ENCODE data around the gene DOCK11.
A peak's percentile ranks its signal among the peaks of the same experiment; 100 is the strongest.

DOCK11 gene

GRCh38 chrX:118633530-118633929, 137.9 kb downstream of the DOCK11 start:
- Mint-ChIP-seq H3K4me3 (no peak overlapping the region), H3K27ac (ENCODE audit: low read depth) (no peak overlapping the region), H3K4me1 (no peaks in the 10 kb centered on the region), H3K27me3 (no peaks in the 10 kb centered on the region), H3K9me3 (no peaks in the 10 kb centered on the region), H3K36me3 (ENCODE audit: insufficient read depth) (peaks cover 48% of the 10 kb centered on the region)
- no peak for ATAC-seq (replicated peaks; ENCODE audit: extremely low read depth, poor library complexity, severe bottlenecking)
- DNase-seq (ENCODE audit: low spot score in 2 of 2), result no peak

- ATAC-seq (replicated peaks; ENCODE audit: extremely low read depth, poor library complexity, severe bottlenecking) (no peak), DNase-seq (ENCODE audit: low spot score in 2 of 2) (no peak)
- H3K27ac Mint-ChIP-seq (ENCODE audit: low read depth), result no peak overlapping the region
- peaks cover 48% of the 10 kb centered on the region for H3K36me3 Mint-ChIP-seq (ENCODE audit: insufficient read depth)
- H3K9me3 Mint-ChIP-seq, result no peaks in the 10 kb centered on the region
- H3K4me3 Mint-ChIP-seq, result no peak overlapping the region
- no peaks in the 10 kb centered on the region for H3K27me3 Mint-ChIP-seq
- no peaks in the 10 kb centered on the region for H3K4me1 Mint-ChIP-seq
Observed at GRCh38 chrX:118634336-118634735, 138.7 kb downstream of the DOCK11 start.

GRCh38 chrX:118637997-118638396, 142.4 kb downstream of the DOCK11 start:
- H3K9me3 Mint-ChIP-seq, result no peaks in the 10 kb centered on the region
- no peak overlapping the region for H3K27ac Mint-ChIP-seq (ENCODE audit: low read depth)
- peaks cover 42% of the 10 kb centered on the region for H3K36me3 Mint-ChIP-seq (ENCODE audit: insufficient read depth)
- no peak for DNase-seq (ENCODE audit: low spot score in 2 of 2)
- H3K27me3 Mint-ChIP-seq, result no peaks in the 10 kb centered on the region
- H3K4me1 Mint-ChIP-seq, result no peaks in the 10 kb centered on the region
- ATAC-seq (replicated peaks; ENCODE audit: extremely low read depth, poor library complexity, severe bottlenecking), result no peak
- H3K4me3 Mint-ChIP-seq, result no peak overlapping the region

- ATAC-seq (replicated peaks; ENCODE audit: extremely low read depth, poor library complexity, severe bottlenecking) (no peak), DNase-seq (ENCODE audit: low spot score in 2 of 2) (no peak)
- Mint-ChIP-seq H3K36me3 (ENCODE audit: insufficient read depth) (peaks cover 34% of the 10 kb centered on the region), H3K27ac (ENCODE audit: low read depth) (no peak overlapping the region), H3K9me3 (no peaks in the 10 kb centered on the region), H3K4me1 (no peaks in the 10 kb centered on the region), H3K4me3 (no peak overlapping the region), H3K27me3 (no peaks in the 10 kb centered on the region)
Observed at GRCh38 chrX:118644378-118644777, 148.8 kb downstream of the DOCK11 start.

GRCh38 chrX:118652717-118653116, 157.1 kb downstream of the DOCK11 start:
- no peaks in the 10 kb centered on the region for H3K4me1 Mint-ChIP-seq
- no peaks in the 10 kb centered on the region for H3K9me3 Mint-ChIP-seq
- DNase-seq (ENCODE audit: low spot score in 2 of 2) (no peak), ATAC-seq (replicated peaks; ENCODE audit: extremely low read depth, poor library complexity, severe bottlenecking) (no peak)
- peaks cover 47% of the 10 kb centered on the region for H3K36me3 Mint-ChIP-seq (ENCODE audit: insufficient read depth)
- H3K27me3 Mint-ChIP-seq, result no peaks in the 10 kb centered on the region
- no peak overlapping the region for H3K27ac Mint-ChIP-seq (ENCODE audit: low read depth)
- no peak overlapping the region for H3K4me3 Mint-ChIP-seq

GRCh38 chrX:118654331-118654730, 158.7 kb downstream of the DOCK11 start:
- Mint-ChIP-seq H3K4me1 (no peaks in the 10 kb centered on the region), H3K9me3 (no peaks in the 10 kb centered on the region), H3K36me3 (ENCODE audit: insufficient read depth) (peaks cover 53% of the 10 kb centered on the region), H3K27ac (ENCODE audit: low read depth) (no peak overlapping the region), H3K4me3 (no peak overlapping the region), H3K27me3 (no peaks in the 10 kb centered on the region)
- ATAC-seq (replicated peaks; ENCODE audit: extremely low read depth, poor library complexity, severe bottlenecking) (no peak), DNase-seq (ENCODE audit: low spot score in 2 of 2) (no peak)

GRCh38 chrX:118655561-118656246, 160.1 kb downstream of the DOCK11 start:
- Mint-ChIP-seq H3K36me3 (ENCODE audit: insufficient read depth) (peaks cover 51% of the 10 kb centered on the region), H3K27me3 (no peaks in the 10 kb centered on the region), H3K4me3 (no peak overlapping the region), H3K4me1 (no peaks in the 10 kb centered on the region), H3K27ac (ENCODE audit: low read depth) (no peak overlapping the region), H3K9me3 (no peaks in the 10 kb centered on the region)
- ATAC-seq (replicated peaks; ENCODE audit: extremely low read depth, poor library complexity, severe bottlenecking), result no peak
- DNase-seq (ENCODE audit: low spot score in 2 of 2), result no peak

GRCh38 chrX:118657413-118657812, 161.8 kb downstream of the DOCK11 start:
- H3K27ac Mint-ChIP-seq (ENCODE audit: low read depth), result no peak overlapping the region
- H3K4me3 Mint-ChIP-seq, result no peak overlapping the region
- H3K36me3 Mint-ChIP-seq (ENCODE audit: insufficient read depth), result peaks cover 47% of the 10 kb centered on the region

GRCh38 chrX:118660085-118660484, 164.5 kb downstream of the DOCK11 start:
- Mint-ChIP-seq H3K4me1 (peaks cover 5% of the 10 kb centered on the region), H3K27me3 (no peaks in the 10 kb centered on the region), H3K36me3 (ENCODE audit: insufficient read depth) (peaks cover 48% of the 10 kb centered on the region), H3K4me3 (no peak overlapping the region), H3K27ac (ENCODE audit: low read depth) (no peak overlapping the region), H3K9me3 (no peaks in the 10 kb centered on the region)
- DNase-seq (ENCODE audit: low spot score in 2 of 2) (no peak), ATAC-seq (replicated peaks; ENCODE audit: extremely low read depth, poor library complexity, severe bottlenecking) (no peak)

More at GRCh38 chrX:118657413-118657812, 161.8 kb downstream of the DOCK11 start:
- ATAC-seq (replicated peaks; ENCODE audit: extremely low read depth, poor library complexity, severe bottlenecking) (no peak), DNase-seq (ENCODE audit: low spot score in 2 of 2) (no peak)
- no peaks in the 10 kb centered on the region for H3K27me3 Mint-ChIP-seq
- no peaks in the 10 kb centered on the region for H3K4me1 Mint-ChIP-seq
- no peaks in the 10 kb centered on the region for H3K9me3 Mint-ChIP-seq

- no peak overlapping the region for H3K27ac Mint-ChIP-seq (ENCODE audit: low read depth)
- no peak overlapping the region for H3K4me3 Mint-ChIP-seq
- ATAC-seq (replicated peaks; ENCODE audit: extremely low read depth, poor library complexity, severe bottlenecking), result no peak
Observed at GRCh38 chrX:118665204-118665603, 169.6 kb downstream of the DOCK11 start.

GRCh38 chrX:118666521-118666920, 170.9 kb downstream of the DOCK11 start:
- no peak overlapping the region for H3K4me3 Mint-ChIP-seq
- no peaks in the 10 kb centered on the region for H3K27me3 Mint-ChIP-seq
- H3K36me3 Mint-ChIP-seq (ENCODE audit: insufficient read depth), result peaks cover 47% of the 10 kb centered on the region
- ATAC-seq (replicated peaks; ENCODE audit: extremely low read depth, poor library complexity, severe bottlenecking), result no peak
- no peaks in the 10 kb centered on the region for H3K9me3 Mint-ChIP-seq
- no peak overlapping the region for H3K27ac Mint-ChIP-seq (ENCODE audit: low read depth)
- H3K4me1 Mint-ChIP-seq, result peaks cover 10% of the 10 kb centered on the region
- no peak for DNase-seq (ENCODE audit: low spot score in 2 of 2)

More at GRCh38 chrX:118665204-118665603, 169.6 kb downstream of the DOCK11 start:
- peaks cover 48% of the 10 kb centered on the region for H3K36me3 Mint-ChIP-seq (ENCODE audit: insufficient read depth)
- peaks cover 10% of the 10 kb centered on the region for H3K4me1 Mint-ChIP-seq
- H3K9me3 Mint-ChIP-seq, result no peaks in the 10 kb centered on the region
- no peak for DNase-seq (ENCODE audit: low spot score in 2 of 2)
- no peaks in the 10 kb centered on the region for H3K27me3 Mint-ChIP-seq

GRCh38 chrX:118669435-118669834, 173.8 kb downstream of the DOCK11 start:
- no peak for DNase-seq (ENCODE audit: low spot score in 2 of 2)
- H3K9me3 Mint-ChIP-seq, result no peaks in the 10 kb centered on the region
- H3K4me1 Mint-ChIP-seq, result peaks cover 5% of the 10 kb centered on the region
- no peak overlapping the region for H3K4me3 Mint-ChIP-seq
- H3K27ac Mint-ChIP-seq (ENCODE audit: low read depth), result peak overlapping the region; percentile 71
- no peak for ATAC-seq (replicated peaks; ENCODE audit: extremely low read depth, poor library complexity, severe bottlenecking)
- H3K36me3 Mint-ChIP-seq (ENCODE audit: insufficient read depth), result peaks cover 49% of the 10 kb centered on the region
- no peaks in the 10 kb centered on the region for H3K27me3 Mint-ChIP-seq

- H3K27me3 Mint-ChIP-seq, result no peaks in the 10 kb centered on the region
- H3K4me1 Mint-ChIP-seq, result no peaks in the 10 kb centered on the region
- ATAC-seq (replicated peaks; ENCODE audit: extremely low read depth, poor library complexity, severe bottlenecking) (no peak), DNase-seq (ENCODE audit: low spot score in 2 of 2) (no peak)
- H3K9me3 Mint-ChIP-seq, result no peaks in the 10 kb centered on the region
- H3K4me3 Mint-ChIP-seq, result no peak overlapping the region
- H3K27ac Mint-ChIP-seq (ENCODE audit: low read depth), result no peak overlapping the region
- H3K36me3 Mint-ChIP-seq (ENCODE audit: insufficient read depth), result peaks cover 53% of the 10 kb centered on the region
Observed at GRCh38 chrX:118675326-118675965, 179.8 kb downstream of the DOCK11 start.

Measured in central memory CD8-positive, alpha-beta T cell (primary cell).